GM12801 (cell line): Measurements from ENCODE around the gene EDA.

Experiments used
- CTCF ChIP-seq: IDR thresholded peaks from one replicate; pipeline ENCODE4 v1.5.1; 2011; ENCODE audit warnings: control low read depth; ENCODE audit not compliant: insufficient read length; ENCODE audit errors: extremely low read depth

Gene EDA

GRCh38 chrX:70079297-70079696, 463.4 kb downstream of the EDA start:
- TF ChIP-seq CTCF = no peak

- no peak for TF ChIP-seq CTCF
Measured at GRCh38 chrX:70079870-70080269, 464.0 kb downstream of the EDA start.

- TF ChIP-seq CTCF = no peak
Measured at GRCh38 chrX:70082723-70083122, 466.8 kb downstream of the EDA start.

- TF ChIP-seq CTCF = no peak
Measured at GRCh38 chrX:70084592-70085240, 468.8 kb downstream of the EDA start.

- no peak for TF ChIP-seq CTCF
Measured at GRCh38 chrX:70087857-70088630, 472.1 kb downstream of the EDA start.

- no peak for TF ChIP-seq CTCF
Measured at GRCh38 chrX:70088751-70089150, 472.8 kb downstream of the EDA start.
